Measurements from ENCODE around the gene SCML1.

- no peak for TF ChIP-seq TAF1 (IDR thresholded peaks at IDR 0.05; ENCODE audit: low read depth)
- no peak for TF ChIP-seq POLR2AphosphoS5 (IDR thresholded peaks at IDR 0.05)
These were observed 51.8 kb downstream of the SCML1 start for GRCh38 chrX:17788956-17789562.

All from neural cell (in vitro differentiated cells).